Measurements from ENCODE around the gene WDFY4.

The WDFY4 gene

GRCh38 chr10:48672596-48673265, 11.9 kb upstream of the WDFY4 start:
- Mint-ChIP-seq H3K4me1 (no peaks in the 10 kb centered on the region), H3K27me3 (peaks cover 4% of the 10 kb centered on the region), H3K9me3 (no peaks in the 10 kb centered on the region), H3K36me3 (no peaks in the 10 kb centered on the region), H3K4me3 (no peak overlapping the region), H3K27ac (no peak overlapping the region)

GRCh38 chr10:48677625-48678024, 7.0 kb upstream of the WDFY4 start:
- peaks cover 3% of the 10 kb centered on the region for H3K27me3 Mint-ChIP-seq
- H3K9me3 Mint-ChIP-seq, result no peaks in the 10 kb centered on the region
- H3K4me1 Mint-ChIP-seq, result no peaks in the 10 kb centered on the region
- no peak overlapping the region for H3K4me3 Mint-ChIP-seq
- H3K27ac Mint-ChIP-seq, result no peak overlapping the region
- no peaks in the 10 kb centered on the region for H3K36me3 Mint-ChIP-seq

DNA sequence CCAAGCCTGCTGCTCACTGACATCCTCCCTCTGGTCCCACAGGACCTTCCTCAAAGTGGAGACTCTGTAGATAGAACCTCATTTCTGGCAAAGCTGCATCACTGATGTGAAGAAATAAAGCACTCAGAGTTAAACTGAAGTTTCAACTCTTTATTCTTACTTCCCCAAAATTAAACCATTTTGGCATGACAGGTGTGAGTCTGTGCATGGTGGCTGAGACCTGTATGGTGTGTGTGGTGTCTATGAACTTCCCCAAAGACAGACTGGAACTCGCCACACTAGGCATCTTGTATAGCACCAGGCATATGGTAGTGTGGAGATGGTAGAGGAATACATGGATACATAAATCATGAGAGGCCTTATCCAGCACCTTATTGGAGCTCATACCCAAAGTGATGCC, 6.6 kb upstream of the WDFY4 start:
- Mint-ChIP-seq H3K36me3 (no peaks in the 10 kb centered on the region), H3K4me1 (no peaks in the 10 kb centered on the region), H3K27ac (no peak overlapping the region), H3K9me3 (no peaks in the 10 kb centered on the region), H3K27me3 (no peaks in the 10 kb centered on the region), H3K4me3 (no peak overlapping the region)

DNA sequence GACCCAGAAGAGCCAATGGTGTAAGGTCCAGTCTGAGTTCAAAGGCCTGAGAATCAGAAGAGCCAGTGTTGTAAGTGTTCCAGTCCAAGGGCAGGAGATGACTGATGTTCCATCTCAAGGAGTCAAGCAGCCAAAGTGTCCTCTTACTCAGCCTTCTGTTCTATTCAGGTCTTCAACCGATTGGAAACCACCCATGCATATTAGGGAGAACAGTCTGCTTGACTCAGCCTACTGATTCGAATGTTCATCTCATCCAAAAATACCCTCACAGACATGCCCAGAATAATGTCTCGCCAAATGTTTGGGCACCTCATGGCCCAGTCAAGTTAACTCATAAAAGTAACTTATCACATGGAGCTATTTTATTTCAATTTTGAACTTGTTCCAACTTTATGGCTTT, 2.9 kb upstream of the WDFY4 start:
- no peak overlapping the region for H3K4me3 Mint-ChIP-seq

GRCh38 chr10:48682265-48682664, 2.4 kb upstream of the WDFY4 start:
- no peak overlapping the region for H3K4me3 Mint-ChIP-seq
- no peak overlapping the region for H3K27ac Mint-ChIP-seq
- no peaks in the 10 kb centered on the region for H3K9me3 Mint-ChIP-seq
- no peaks in the 10 kb centered on the region for H3K4me1 Mint-ChIP-seq
- H3K27me3 Mint-ChIP-seq, result peaks cover 7% of the 10 kb centered on the region
- no peaks in the 10 kb centered on the region for H3K36me3 Mint-ChIP-seq

More for the DNA sequence above, 2.9 kb upstream of the WDFY4 start:
- no peaks in the 10 kb centered on the region for H3K9me3 Mint-ChIP-seq
- H3K4me1 Mint-ChIP-seq, result no peaks in the 10 kb centered on the region
- no peaks in the 10 kb centered on the region for H3K36me3 Mint-ChIP-seq
- no peak overlapping the region for H3K27ac Mint-ChIP-seq
- H3K27me3 Mint-ChIP-seq, result peaks cover 5% of the 10 kb centered on the region

- H3K36me3 Mint-ChIP-seq, result no peaks in the 10 kb centered on the region
- H3K4me1 Mint-ChIP-seq, result no peaks in the 10 kb centered on the region
- H3K27me3 Mint-ChIP-seq, result peaks cover 7% of the 10 kb centered on the region
- no peaks in the 10 kb centered on the region for H3K9me3 Mint-ChIP-seq
- H3K27ac Mint-ChIP-seq, result no peak overlapping the region
- no peak overlapping the region for H3K4me3 Mint-ChIP-seq
These were observed 1.2 kb upstream of the WDFY4 start for GRCh38 chr10:48683424-48683823.

DNA sequence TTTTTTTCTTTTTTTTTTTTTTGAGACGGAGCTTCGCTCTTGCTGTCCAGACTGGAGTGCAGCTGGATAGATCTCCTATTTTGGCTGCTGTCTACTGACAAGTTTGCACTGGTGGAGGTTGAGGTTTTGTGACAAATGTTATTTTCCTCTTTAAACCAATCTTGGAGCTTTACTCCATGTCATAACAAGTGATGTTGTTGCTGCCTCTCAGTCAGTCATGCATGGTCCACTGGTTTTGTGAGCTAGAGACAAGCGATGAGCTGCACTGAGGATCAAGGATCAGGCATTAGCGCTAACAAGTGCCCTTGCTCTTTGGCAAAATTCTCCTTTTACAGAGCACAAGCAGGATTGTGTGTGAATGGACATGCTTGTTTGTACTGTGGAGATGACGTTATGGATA, 805 bp upstream of the WDFY4 start:
- Mint-ChIP-seq H3K27ac (no peak overlapping the region), H3K27me3 (peaks cover 9% of the 10 kb centered on the region), H3K36me3 (no peaks in the 10 kb centered on the region), H3K9me3 (no peaks in the 10 kb centered on the region), H3K4me1 (no peaks in the 10 kb centered on the region), H3K4me3 (no peak overlapping the region)

GRCh38 chr10:48684463-48684791, 246 bp upstream of the WDFY4 start:
- Mint-ChIP-seq H3K27me3 (peaks cover 9% of the 10 kb centered on the region), H3K4me1 (no peaks in the 10 kb centered on the region), H3K9me3 (no peaks in the 10 kb centered on the region), H3K27ac (no peak overlapping the region), H3K36me3 (no peaks in the 10 kb centered on the region), H3K4me3 (no peak overlapping the region)

- no peak overlapping the region for H3K27ac Mint-ChIP-seq
- H3K4me1 Mint-ChIP-seq, result no peaks in the 10 kb centered on the region
These were observed 1.1 kb downstream of the WDFY4 start for GRCh38 chr10:48685731-48686130.

DNA sequence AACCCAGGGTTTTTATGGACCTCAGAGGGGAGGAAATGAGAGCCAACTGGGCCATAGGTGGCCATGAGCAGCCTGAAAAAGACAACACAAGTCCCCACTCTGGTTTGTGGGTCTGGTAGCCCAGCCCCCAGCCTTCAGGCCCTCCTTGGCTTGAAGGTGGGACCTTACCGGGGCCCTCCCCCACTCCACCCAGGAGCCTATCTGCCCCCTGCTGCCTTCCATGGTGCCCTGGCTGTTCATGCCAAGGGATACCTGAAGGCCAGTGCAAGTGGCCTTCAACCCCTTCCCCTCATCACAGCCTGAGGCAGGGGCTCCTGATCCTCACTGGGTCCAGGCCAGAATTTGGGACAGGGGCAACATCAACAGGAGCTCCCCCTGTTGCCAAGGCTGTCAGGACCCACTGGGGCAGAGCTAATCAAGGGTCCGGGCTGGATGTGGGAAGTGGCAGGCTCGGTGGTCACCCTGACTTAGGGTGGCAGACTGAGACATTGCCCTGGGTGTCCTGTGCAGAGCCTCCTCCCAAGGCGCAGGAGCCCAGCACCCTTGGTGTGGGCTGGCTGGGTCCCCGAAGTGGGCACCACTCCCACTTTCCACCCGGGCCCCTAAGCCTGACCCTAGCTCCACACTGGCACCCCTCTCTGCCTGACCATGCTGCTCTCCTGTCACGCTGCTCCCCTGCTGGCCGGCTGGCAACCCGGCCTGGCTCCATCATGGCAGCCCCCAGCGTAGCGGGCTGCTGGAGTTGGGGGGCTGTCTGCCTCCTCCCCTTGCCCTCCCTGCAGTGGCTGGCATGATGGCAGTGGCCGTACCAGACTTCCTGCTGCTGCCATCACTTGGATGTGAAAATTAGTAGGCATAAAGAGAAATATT, 6.4 kb downstream of the WDFY4 start:
- no peaks in the 10 kb centered on the region for H3K36me3 Mint-ChIP-seq
- H3K4me3 Mint-ChIP-seq, result no peak overlapping the region
- no peaks in the 10 kb centered on the region for H3K4me1 Mint-ChIP-seq
- H3K9me3 Mint-ChIP-seq, result no peaks in the 10 kb centered on the region
- H3K27ac Mint-ChIP-seq, result no peak overlapping the region
- peaks cover 5% of the 10 kb centered on the region for H3K27me3 Mint-ChIP-seq

More at GRCh38 chr10:48685731-48686130, 1.1 kb downstream of the WDFY4 start:
- Mint-ChIP-seq H3K27me3 (peaks cover 9% of the 10 kb centered on the region), H3K4me3 (no peak overlapping the region), H3K36me3 (no peaks in the 10 kb centered on the region), H3K9me3 (no peaks in the 10 kb centered on the region)

DNA sequence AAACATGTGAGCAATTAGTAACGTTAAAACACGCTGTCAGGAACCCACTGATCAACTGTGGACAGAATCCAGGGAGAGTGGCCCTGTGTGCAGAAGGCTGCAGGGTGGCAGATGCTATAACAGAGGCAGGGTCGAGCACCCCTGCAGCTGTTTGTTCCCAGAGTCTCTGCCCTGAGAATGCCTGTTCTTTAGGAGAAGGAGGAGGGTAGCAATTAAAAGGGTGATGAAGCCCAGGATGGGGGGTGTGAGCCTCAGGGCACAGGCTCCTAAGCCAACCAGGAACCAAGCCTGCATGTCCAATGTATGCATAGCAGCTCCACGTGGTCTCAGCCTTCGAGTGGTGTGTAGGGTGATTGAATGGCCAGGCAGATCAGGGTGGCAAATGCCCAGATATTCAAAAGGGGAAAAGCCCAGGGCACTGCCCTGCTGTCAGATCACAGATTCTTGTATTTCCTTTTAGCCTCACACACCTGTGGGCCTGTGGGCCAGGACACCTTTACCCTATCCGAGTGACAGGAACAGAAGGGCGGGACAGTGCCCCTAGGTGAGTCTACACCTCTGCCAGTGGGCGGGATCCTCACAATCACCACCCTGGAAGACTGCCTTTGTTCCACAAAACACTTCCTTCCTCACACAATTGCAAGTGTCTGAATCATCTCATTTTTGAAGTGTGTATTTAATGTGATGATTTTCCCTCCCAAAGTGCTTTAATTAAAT, 7.3 kb downstream of the WDFY4 start:
- Mint-ChIP-seq H3K9me3 (no peaks in the 10 kb centered on the region), H3K4me3 (no peak overlapping the region), H3K36me3 (no peaks in the 10 kb centered on the region), H3K27me3 (peaks cover 3% of the 10 kb centered on the region), H3K27ac (no peak overlapping the region), H3K4me1 (no peaks in the 10 kb centered on the region)

DNA sequence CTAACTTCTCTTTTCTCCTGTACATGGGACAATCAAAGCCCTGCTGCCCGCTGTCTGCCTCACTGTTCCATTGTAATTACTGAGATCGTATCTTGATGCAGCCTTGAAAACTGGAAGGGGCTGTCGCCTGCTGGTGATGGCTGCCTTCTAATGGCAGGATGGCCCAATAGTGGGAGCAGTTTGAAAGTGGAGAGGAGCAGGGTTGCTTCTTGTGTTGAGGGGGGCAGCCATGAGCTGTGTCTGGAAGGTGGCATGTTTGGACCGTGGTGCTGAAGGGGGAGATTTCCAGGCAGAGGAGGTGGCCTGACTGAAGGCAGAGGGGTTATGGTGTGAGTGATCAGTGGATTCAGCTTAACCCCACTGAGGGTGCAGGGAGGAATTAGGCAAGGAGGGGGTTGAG, 8.1 kb downstream of the WDFY4 start:
- H3K27me3 Mint-ChIP-seq, result peaks cover 3% of the 10 kb centered on the region
- no peaks in the 10 kb centered on the region for H3K36me3 Mint-ChIP-seq
- no peaks in the 10 kb centered on the region for H3K9me3 Mint-ChIP-seq
- no peaks in the 10 kb centered on the region for H3K4me1 Mint-ChIP-seq
- no peak overlapping the region for H3K27ac Mint-ChIP-seq
- H3K4me3 Mint-ChIP-seq, result no peak overlapping the region

DNA sequence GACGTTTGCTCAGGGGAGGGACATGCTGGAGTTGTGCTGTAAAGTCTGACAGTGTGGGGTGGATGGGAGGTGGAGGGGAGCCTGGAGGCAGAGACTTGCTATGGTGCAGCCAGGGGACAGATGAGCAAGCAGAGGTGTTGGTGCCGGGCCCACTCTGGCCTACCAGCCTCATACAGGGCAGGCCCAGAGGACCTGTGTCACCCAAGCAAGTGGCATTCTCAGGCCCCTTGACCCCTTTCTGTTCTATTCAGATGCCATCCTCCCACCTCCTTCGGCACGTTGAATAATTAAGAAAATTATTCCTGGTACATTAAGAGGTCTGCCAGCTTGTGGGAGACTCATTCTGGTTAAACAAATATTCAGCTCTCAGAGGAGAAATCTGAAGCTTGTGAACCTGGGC, 8.5 kb downstream of the WDFY4 start:
- peaks cover 3% of the 10 kb centered on the region for H3K27me3 Mint-ChIP-seq
- H3K27ac Mint-ChIP-seq, result no peak overlapping the region
- H3K4me1 Mint-ChIP-seq, result no peaks in the 10 kb centered on the region
- H3K36me3 Mint-ChIP-seq, result no peaks in the 10 kb centered on the region
- no peak overlapping the region for H3K4me3 Mint-ChIP-seq
- H3K9me3 Mint-ChIP-seq, result no peaks in the 10 kb centered on the region

GRCh38 chr10:48694371-48695030, 9.8 kb downstream of the WDFY4 start:
- Mint-ChIP-seq H3K27me3 (peaks cover 1% of the 10 kb centered on the region), H3K4me3 (no peak overlapping the region), H3K9me3 (no peaks in the 10 kb centered on the region)

DNA sequence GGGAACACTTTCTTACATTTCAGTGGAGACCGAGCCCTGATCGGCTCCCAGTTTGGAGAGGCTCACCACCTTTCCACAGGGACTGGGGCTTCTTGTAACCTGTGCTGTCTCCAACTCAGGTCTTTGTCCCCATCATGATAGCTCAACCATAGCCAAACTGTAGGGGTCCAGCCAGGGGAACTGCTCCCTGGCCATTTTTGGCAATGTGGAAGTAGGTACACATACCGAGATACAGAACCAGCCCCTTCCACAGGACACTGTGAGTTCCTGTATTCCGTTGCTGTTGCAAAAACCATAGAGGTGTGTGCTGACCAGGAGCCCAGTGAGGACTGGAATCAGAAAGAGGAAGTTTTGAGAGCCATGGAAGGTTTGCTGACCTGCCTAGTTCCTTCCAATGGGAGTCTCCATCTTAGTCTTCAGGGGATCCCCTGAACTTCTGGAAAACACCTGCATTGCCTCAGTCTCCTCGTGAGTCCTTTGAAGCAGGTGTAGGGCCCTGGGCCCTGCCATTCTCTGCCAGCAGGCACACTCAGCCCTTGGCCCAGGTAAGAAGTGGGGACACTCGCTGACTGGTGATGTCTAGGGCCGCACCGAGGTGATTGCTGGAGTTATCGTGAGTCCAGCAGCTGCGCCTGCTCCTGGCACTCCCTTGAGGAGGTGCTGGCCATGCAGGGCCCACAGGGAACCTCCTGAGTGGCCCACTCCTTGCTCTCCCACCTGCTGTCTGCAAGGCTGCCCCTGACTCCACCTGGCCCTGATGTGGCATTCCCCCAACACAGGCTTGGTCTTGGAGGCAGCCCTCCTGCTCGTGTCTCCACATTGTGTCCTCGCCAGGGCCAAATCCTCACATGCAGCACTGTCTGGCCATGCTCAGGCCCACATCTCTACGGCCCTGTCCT, 11.2 kb downstream of the WDFY4 start:
- no peak overlapping the region for H3K4me3 Mint-ChIP-seq
- peaks cover 1% of the 10 kb centered on the region for H3K27me3 Mint-ChIP-seq
- no peaks in the 10 kb centered on the region for H3K4me1 Mint-ChIP-seq
- no peaks in the 10 kb centered on the region for H3K9me3 Mint-ChIP-seq
- H3K36me3 Mint-ChIP-seq, result no peaks in the 10 kb centered on the region
- no peak overlapping the region for H3K27ac Mint-ChIP-seq

More at GRCh38 chr10:48694371-48695030, 9.8 kb downstream of the WDFY4 start:
- Mint-ChIP-seq H3K27ac (no peak overlapping the region), H3K36me3 (no peaks in the 10 kb centered on the region), H3K4me1 (no peaks in the 10 kb centered on the region)

Measured in activated naive CD4-positive, alpha-beta T cell treated with anti-CD3 and anti-CD28 coated beads, Interleukin-2, amount 50 U/mL, for 24 hours (primary cell).